ENCODE results near the gene PSMF1.
A peak's percentile ranks its signal among the peaks of the same experiment; 100 is the strongest.

Gene PSMF1

GRCh38 chr20:1195226-1195625, 76.8 kb downstream of the PSMF1 start:
- DNase-seq = no peak

GRCh38 chr20:1196634-1197033, 78.2 kb downstream of the PSMF1 start:
- DNase-seq = no peak

- no peak for DNase-seq
Observed at GRCh38 chr20:1197801-1198200, 79.4 kb downstream of the PSMF1 start.

GRCh38 chr20:1198751-1199150, 80.3 kb downstream of the PSMF1 start:
- no peak for DNase-seq

DNA sequence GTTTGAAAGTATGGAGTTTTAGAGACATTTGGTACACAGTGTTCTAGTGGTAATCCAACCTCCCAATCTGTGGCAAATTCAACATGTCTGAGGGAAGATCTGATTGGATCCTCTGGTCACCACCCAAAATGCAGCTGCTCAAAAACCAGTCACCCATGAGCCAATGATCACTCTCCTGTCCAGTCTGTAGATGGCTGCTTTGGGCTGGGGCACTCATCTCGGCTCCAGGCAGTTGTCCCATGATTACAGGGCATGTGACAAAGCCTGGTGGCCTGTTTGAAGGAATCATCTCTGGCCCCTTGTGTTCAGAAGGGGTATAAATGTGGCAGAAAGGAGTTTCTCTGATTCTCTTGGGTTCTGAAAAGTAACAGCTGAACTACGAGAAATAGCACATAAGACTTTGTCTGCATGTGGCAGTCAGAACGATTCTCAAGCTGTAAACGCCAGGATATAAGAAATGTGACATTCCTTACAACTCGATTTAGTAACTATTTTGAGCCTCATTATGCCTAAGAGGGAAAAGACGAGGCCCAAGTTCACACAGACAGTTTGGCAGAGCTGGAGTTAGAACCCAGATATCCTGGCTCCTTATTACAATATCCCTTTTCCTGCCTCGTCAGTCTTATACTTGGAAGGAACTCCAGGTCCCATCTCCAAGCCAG, 80.9 kb downstream of the PSMF1 start:
- DNase-seq = no peak

- DNase-seq = no peak
Observed at GRCh38 chr20:1199964-1200363, 81.6 kb downstream of the PSMF1 start.

GRCh38 chr20:1202762-1203504, 84.5 kb downstream of the PSMF1 start, which contains the start of gene C20orf202:
C20orf202 (plus strand) TSS chr20:1203454; CDS start chr20:1203586, 132 bp downstream.
- DNase-seq = no peak

DNA sequence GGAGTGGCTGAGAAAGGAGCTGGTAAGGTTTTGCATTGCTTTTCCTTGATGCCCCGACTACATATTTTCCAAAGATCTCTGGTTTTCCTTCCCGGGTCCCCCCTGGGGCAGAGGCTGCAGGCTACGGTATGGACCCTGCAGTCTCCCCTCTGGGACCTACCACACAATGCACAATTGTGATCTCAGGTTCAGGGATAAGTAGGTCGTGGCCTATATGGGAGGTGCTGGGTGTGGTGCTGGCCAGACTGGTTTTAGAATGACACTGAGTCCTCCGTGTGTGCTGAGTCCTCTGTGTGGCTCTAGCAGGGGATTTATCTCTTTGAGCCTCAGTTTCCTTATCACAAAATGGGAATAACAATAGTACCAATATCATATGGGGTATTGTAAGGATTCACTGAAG, 85.2 kb downstream of the PSMF1 start:
- DNase-seq = no peak

DNA sequence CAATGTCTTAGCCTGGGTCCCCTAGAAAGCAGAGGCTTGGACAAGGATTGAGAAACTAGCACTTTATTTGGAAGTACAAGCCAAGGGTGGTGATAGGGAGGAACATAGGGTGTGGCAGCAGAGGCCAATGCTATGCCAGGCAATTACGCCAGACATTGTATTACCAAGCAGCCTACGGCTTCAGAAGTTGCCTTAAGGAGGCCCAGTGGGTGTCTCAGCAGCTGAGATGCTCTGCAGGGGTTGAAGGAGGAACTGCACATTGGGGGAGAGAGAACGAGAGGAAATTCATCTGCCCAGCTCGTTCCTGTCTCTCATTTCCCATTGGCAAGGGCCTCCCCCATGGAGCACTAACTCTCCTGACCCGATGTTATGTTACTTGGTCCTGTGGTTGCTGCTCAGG, 85.7 kb downstream of the PSMF1 start:
- no peak for DNase-seq

GRCh38 chr20:1204576-1204975, 86.2 kb downstream of the PSMF1 start:
- no peak for DNase-seq

DNA sequence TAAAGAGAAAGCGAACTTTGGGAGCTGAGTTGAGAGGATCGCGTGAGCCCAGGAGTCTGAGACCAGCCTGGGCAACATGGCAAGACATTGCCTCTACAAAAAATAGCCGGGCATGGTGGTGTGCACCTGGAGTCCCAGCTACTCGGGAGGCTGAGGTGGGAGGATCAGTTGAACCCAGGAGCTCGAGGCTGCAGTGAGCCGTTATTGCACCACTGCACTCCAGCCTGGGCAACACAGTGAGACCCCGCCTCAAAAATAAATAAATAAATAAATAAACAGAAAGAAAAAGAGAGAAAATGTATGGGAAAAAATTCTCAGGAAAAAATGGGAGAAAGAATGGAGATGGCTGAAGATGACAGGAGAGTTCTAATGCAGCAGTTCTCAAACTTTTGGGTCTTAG, 87.4 kb downstream of the PSMF1 start:
- no peak for DNase-seq

DNA sequence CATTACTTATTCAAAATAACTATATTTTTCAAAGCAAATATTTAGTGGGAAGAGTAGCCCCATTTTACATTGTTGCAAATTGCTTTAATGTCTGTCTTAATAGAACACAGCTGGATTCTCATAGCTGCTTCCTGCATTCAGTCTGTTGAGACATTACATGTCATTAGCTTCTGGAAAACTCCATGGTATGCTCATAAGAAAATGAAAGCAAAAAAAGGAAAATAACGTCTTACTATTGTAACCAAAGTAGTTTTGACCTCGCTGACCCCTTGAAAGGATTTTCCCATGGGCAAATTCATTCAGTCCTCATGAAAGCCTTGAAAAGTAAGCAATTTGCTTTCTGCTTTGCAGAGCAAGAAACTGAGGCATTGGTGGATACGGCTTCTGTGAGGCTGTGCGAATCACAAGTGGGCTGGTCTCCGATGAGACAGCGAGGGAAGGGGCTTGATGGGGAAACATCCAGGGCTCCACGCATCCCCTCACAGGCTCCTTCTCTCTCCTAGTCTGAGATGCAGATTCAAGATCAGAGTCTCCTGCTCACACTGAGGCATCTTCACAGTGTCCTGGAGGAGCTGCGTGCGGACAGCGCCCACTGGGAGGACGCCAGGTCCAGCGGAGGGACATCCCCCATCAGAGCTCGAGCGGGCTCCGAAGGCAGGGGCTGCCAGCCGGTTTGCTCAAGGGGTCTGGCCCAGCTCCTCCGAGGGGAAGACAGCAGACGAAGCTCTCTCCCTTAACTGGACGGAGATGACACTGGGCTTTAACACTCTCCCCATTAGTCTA, 88.2 kb downstream of the PSMF1 start:
- DNase-seq = no peak

GRCh38 chr20:1207293-1207878, 89.0 kb downstream of the PSMF1 start:
- no peak for DNase-seq

GRCh38 chr20:1209447-1210387, 91.3 kb downstream of the PSMF1 start:
- no peak for DNase-seq

- no peak for DNase-seq
Observed at GRCh38 chr20:1210501-1210900, 92.1 kb downstream of the PSMF1 start.

- DNase-seq = no peak
Observed at GRCh38 chr20:1212023-1212422, 93.6 kb downstream of the PSMF1 start.

GRCh38 chr20:1212607-1213396, 94.4 kb downstream of the PSMF1 start:
- DNase-seq = peak; percentile 69

GRCh38 chr20:1214838-1215261, 96.4 kb downstream of the PSMF1 start:
- DNase-seq = no peak

DNA sequence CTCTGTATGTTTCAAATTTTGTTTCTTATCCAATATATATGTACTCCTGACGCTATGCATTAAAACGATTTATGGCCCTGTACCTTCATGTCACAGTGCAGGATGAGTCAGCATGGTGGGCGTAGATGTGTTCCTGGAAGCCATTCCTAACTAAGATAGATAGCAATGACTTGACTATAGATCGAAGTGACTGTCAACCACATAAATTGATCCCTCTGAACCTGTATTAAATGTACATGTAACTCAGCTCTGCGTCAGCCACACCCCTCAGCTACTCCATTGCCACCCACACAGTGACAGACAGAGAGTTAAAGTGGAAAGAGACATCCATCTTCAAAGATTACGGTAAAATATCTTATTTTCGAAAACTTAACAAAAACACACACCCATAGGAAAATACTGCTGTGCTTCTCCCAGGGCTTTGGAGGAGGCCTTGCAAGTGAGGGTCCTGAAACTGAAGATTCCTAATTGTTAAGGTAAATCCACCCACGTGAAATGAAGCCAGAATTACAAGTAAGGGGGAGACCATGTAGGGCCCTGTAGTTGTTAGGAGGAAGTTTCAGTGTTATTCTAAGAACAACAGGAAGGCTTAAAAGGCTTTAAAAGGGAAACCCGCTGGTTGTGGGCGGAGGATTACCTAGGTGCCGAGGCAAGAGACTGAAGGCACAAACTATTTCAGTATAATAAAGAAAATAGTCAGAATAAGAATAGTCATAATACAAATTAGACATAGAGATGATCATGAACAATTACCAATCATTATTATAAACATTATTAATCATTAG, 97.2 kb downstream of the PSMF1 start:
- peak; percentile 70 for DNase-seq

Data from activated naive CD4-positive, alpha-beta T cell treated with anti-CD3 and anti-CD28 coated beads, Interleukin-2, amount 50 U/mL, for 16 hours (primary cell).